Measurements from ENCODE around the gene EVI5.

GRCh38 chr1:92638498-92638897, 146.4 kb downstream of the EVI5 start:
- TF ChIP-seq REST (IDR thresholded peaks at IDR 0.05; ENCODE audit: borderline replicate concordance) (no peak), CTCF (IDR thresholded peaks at IDR 0.05; ENCODE audit: poor library complexity, severe bottlenecking) (no peak), SMC3 (conservative IDR thresholded peaks at IDR 0.05; ENCODE audit: poor library complexity) (no peak), POLR2AphosphoS5 (IDR thresholded peaks at IDR 0.05) (peak; percentile 38), TAF1 (IDR thresholded peaks at IDR 0.05; ENCODE audit: low read depth) (no peak), EZH2 (IDR thresholded peaks at IDR 0.05; ENCODE audit: borderline replicate concordance, insufficient read depth, low read length, poor library complexity, severe bottlenecking) (no peak), RAD21 (conservative IDR thresholded peaks at IDR 0.05) (no peak)
